Esophagus squamous epithelium (tissue), 5 donors: ENCODE data around the gene IFT25. TPM values are rescaled to one million over a fixed set of nuclear protein-coding genes. Genes with fewer than 3 reads are reported as not detected.
A peak's percentile ranks its signal among the peaks of the same experiment; 100 is the strongest.

Source experiments
- DNase-seq: peaks from one replicate; lab custom pipeline; 2025; lab: John Stamatoyannopoulos, UW
- H3K27ac ChIP-seq, 4 donors: fragments of 200-600 bp; sonication (generic); one replicate each; pipeline ENCODE4 v1.5.1; 2016 to 2019; ENCODE audit warnings: mild to moderate bottlenecking in 1 of 4
- H3K27me3 ChIP-seq, 4 donors: fragments of 200-600 bp; sonication (generic); 1 replicate in 3 of 4; 2 replicates in 1 of 4; pipeline versions ENCODE4 v1.5.1 to v1.6.0; 2017 to 2021; ENCODE audit warnings: antibody characterized with exemption in 1 of 4
- H3K36me3 ChIP-seq, 3 donors: fragments of 200-600 bp; sonication (generic); one replicate each; pipeline ENCODE4 v1.5.1; 2016 to 2019
- H3K4me1 ChIP-seq, 3 donors: fragments of 200-600 bp; sonication (generic); one replicate each; pipeline ENCODE4 v1.5.1; 2017 to 2019
- H3K4me3 ChIP-seq, 4 donors: fragments of 200-600 bp; sonication (generic); 1 replicate in 3 of 4; 2 replicates in 1 of 4; pipeline ENCODE4 v1.5.1; 2016 to 2019; ENCODE audit warnings: mild to moderate bottlenecking in 2 of 4, moderate library complexity in 1 of 4
- H3K9me3 ChIP-seq, 3 donors: fragments of 200-600 bp; sonication (generic); one replicate each; pipeline ENCODE4 v1.5.1; 2016 to 2019
- CTCF ChIP-seq, 6 experiments: fragments of 450-650 bp in 4 of 6; fragments of 200-600 bp in 2 of 6; sonication (generic) in 2 of 6; IDR thresholded peaks; one replicate each; pipeline ENCODE4 v1.5.1; 2016 to 2019; ENCODE audit warnings: antibody characterized with exemption in 6 of 6, mild to moderate bottlenecking in 4 of 6, moderate library complexity in 4 of 6
- POLR2A ChIP-seq, 4 donors: fragments of 450-650 bp; IDR thresholded peaks; one replicate each; pipeline ENCODE4 v1.6.1; 2017; ENCODE audit warnings: antibody characterized with exemption in 4 of 4, mild to moderate bottlenecking in 4 of 4, moderate library complexity in 3 of 4
- whole genome bisulfite sequencing, 2 donors: methylation state at CpG; one replicate each; pipeline ENCODE4 v1.1.5; 2018; 5-methylcytosine and 5-hydroxymethylcytosine counted together
- intact Hi-C: fragments of 100-400 bp; cut with DNase I; formaldehyde crosslinking; loops from one replicate; pipeline ENCODE4 v1.15.0; 2022
- total RNA-seq, 4 donors: library from RNA; depleted of rRNA; stranded (reverse); fragments of >200 nt; gene quantifications; one replicate each; pipeline ENCODE4 v1.1.0, GENCODE V29; 2016
- donor health status: DM: yes; HTN: yes; CAD: no.

Gene IFT25
- total RNA-seq, 4 donors from 2014 or later: 11.7 to 24.6 (median 17.1) TPM

- Histone ChIP-seq H3K27me3 (no peaks in the 10 kb centered on the region), H3K4me1 (no peaks in the 10 kb centered on the region), H3K36me3 (peaks cover 13 to 100% (median 23%) of the 10 kb centered on the region in 3 donors), H3K27ac (no peak overlapping the region), H3K9me3 (no peaks in the 10 kb centered on the region), H3K4me3 (no peak overlapping the region)
- intact Hi-C loops: no loop called here
- TF ChIP-seq POLR2A (IDR thresholded peaks at IDR 0.05): no peak
- TF ChIP-seq CTCF (IDR thresholded peaks at IDR 0.05): no peak
- DNase-seq: no peak
- WGBS, 2 donors: 90 to 92% methylated on average over 3 of the region's 3 CpGs
Measured at GRCh38 chr1:53966794-53967193, 21.3 kb upstream of the IFT25 start.

GRCh38 chr1:53964109-53964508 is 18.6 kb upstream of the IFT25 start:
- DNase-seq: no peak
- Histone ChIP-seq H3K27me3 (no peaks in the 10 kb centered on the region), H3K36me3 (peaks cover 13 to 98% (median 28%) of the 10 kb centered on the region in 3 donors), H3K27ac (no peak overlapping the region), H3K4me3 (no peak overlapping the region), H3K9me3 (no peaks in the 10 kb centered on the region), H3K4me1 (no peaks in the 10 kb centered on the region)
- intact Hi-C loops: no loop called here
- WGBS, 2 donors: 78 to 82% methylated on average over 5 of the region's 5 CpGs
- no peak for TF ChIP-seq POLR2A (IDR thresholded peaks at IDR 0.05)
- no peak for TF ChIP-seq CTCF (IDR thresholded peaks at IDR 0.05)

- Histone ChIP-seq H3K27ac (no peak overlapping the region), H3K9me3 (no peaks in the 10 kb centered on the region), H3K36me3 (peaks cover 13 to 98% (median 28%) of the 10 kb centered on the region in 3 donors), H3K4me3 (no peak overlapping the region), H3K27me3 (no peaks in the 10 kb centered on the region), H3K4me1 (no peaks in the 10 kb centered on the region)
- 80 to 88% methylated on average over 4 of the region's 4 CpGs for WGBS, 2 donors
- no peak for DNase-seq
- intact Hi-C loops: no loop called here
- TF ChIP-seq CTCF (IDR thresholded peaks at IDR 0.05) (no peak), POLR2A (IDR thresholded peaks at IDR 0.05) (no peak)
Measured at GRCh38 chr1:53963460-53963859, 18.0 kb upstream of the IFT25 start.

- H3K36me3 ChIP-seq: peaks cover 13 to 94% (median 27%) of the 10 kb centered on the region in 3 donors
- DNase-seq: no peak
- WGBS, 2 donors: 96 to 100% methylated on average over 4 of the region's 4 CpGs
- H3K4me1 ChIP-seq: peaks cover 0 to 5% (median 3%) of the 10 kb centered on the region in 3 donors
- TF ChIP-seq CTCF (IDR thresholded peaks at IDR 0.05): no peak
- TF ChIP-seq POLR2A (IDR thresholded peaks at IDR 0.05): no peak
- intact Hi-C loops: no loop called here
- H3K27ac ChIP-seq: no peak overlapping the region
- no peaks in the 10 kb centered on the region for H3K27me3 ChIP-seq
- no peak overlapping the region for H3K4me3 ChIP-seq
- no peaks in the 10 kb centered on the region for H3K9me3 ChIP-seq
Measured at GRCh38 chr1:53962395-53962794, 16.9 kb upstream of the IFT25 start.

GRCh38 chr1:53959664-53960250 is 14.3 kb upstream of the IFT25 start:
- peak; percentile 29 to 78 (median 57) for TF ChIP-seq CTCF (IDR thresholded peaks at IDR 0.05)
- TF ChIP-seq POLR2A (IDR thresholded peaks at IDR 0.05): no peak
- no peak for DNase-seq

More at GRCh38 chr1:53959664-53960250, 14.3 kb upstream of the IFT25 start:
- Histone ChIP-seq H3K27me3 (no peaks in the 10 kb centered on the region), H3K9me3 (no peaks in the 10 kb centered on the region), H3K36me3 (peaks cover 13 to 81% (median 23%) of the 10 kb centered on the region in 3 donors), H3K4me1 (peaks cover 0 to 21% (median 6%) of the 10 kb centered on the region in 3 donors), H3K4me3 (no peak overlapping the region), H3K27ac (no peak overlapping the region)
- intact Hi-C loops: no loop called here
